ENCODE measurements around the gene CERS6. TPM values are rescaled to one million over a fixed set of nuclear protein-coding genes. Genes with fewer than 3 reads are reported as not detected.

CERS6 gene
- total RNA-seq, 2 experiments from 2014 or later: 11.9 to 12.2 TPM

GRCh38 chr2:168452781-168453180 lies 3.3 kb upstream of the CERS6 start:
- Mint-ChIP-seq H3K4me3 (no peak overlapping the region), H3K27ac (no peak overlapping the region), H3K9me3 (peaks cover 3% of the 10 kb centered on the region), H3K36me3 (peaks cover 3% of the 10 kb centered on the region), H3K27me3 (no peaks in the 10 kb centered on the region), H3K4me1 (peaks cover 7% of the 10 kb centered on the region)
- DNase-seq (no peak), ATAC-seq (ENCODE audit: low read depth) (no peak)
- POLR2A ChIA-PET: no interaction called here

DNA sequence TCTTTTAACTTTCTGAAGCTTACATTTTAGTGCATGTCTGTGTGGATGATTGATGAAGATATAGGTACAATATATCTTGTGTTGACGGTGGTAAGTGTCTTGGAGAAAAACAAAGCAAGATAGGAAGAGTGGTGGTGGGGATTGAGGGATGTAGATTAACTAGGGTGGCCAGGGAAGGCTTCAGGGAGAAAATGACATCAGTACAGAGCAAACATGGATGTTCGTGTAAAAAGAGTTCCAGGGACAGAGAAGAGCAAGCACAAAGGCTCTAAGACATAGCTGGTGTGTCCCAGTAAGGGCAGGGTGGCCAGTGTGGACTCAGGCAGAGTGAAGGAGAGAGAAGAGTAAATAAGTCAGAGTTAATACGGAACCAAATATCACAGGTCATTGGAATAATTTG lies 2.7 kb upstream of the CERS6 start:
- Mint-ChIP-seq H3K27me3 (no peaks in the 10 kb centered on the region), H3K4me3 (no peak overlapping the region), H3K27ac (no peak overlapping the region), H3K9me3 (no peaks in the 10 kb centered on the region), H3K36me3 (peaks cover 1% of the 10 kb centered on the region), H3K4me1 (peaks cover 14% of the 10 kb centered on the region)
- ATAC-seq (ENCODE audit: low read depth): no peak
- POLR2A ChIA-PET: no interaction called here
- DNase-seq: no peak

GRCh38 chr2:168454737-168455644 lies 1.1 kb upstream of the CERS6 start:
- Mint-ChIP-seq H3K9me3 (no peaks in the 10 kb centered on the region), H3K27ac (no peak overlapping the region), H3K4me3 (no peak overlapping the region), H3K36me3 (peaks cover 3% of the 10 kb centered on the region), H3K4me1 (peaks cover 24% of the 10 kb centered on the region), H3K27me3 (no peaks in the 10 kb centered on the region)
- DNase-seq (no peak), ATAC-seq (ENCODE audit: low read depth) (no peak)
- POLR2A ChIA-PET: interaction anchor here (1.0 to 1.8 kb wide), 4 partner anchors 9 to 302 kb away, joined by 3 to 12 read pairs (median 6); no protein-coding TSS in a partner anchor

- Mint-ChIP-seq H3K4me1 (peaks cover 32% of the 10 kb centered on the region), H3K4me3 (no peak overlapping the region), H3K27me3 (no peaks in the 10 kb centered on the region), H3K36me3 (peaks cover 9% of the 10 kb centered on the region), H3K9me3 (no peaks in the 10 kb centered on the region), H3K27ac (peak overlapping the region; percentile 65)
- POLR2A ChIA-PET: interaction anchor here (0.8 to 1.8 kb wide), 6 partner anchors 10 to 300 kb away, joined by 3 to 12 read pairs (median 5); no protein-coding TSS in a partner anchor
- peak; percentile 71 for DNase-seq
- ATAC-seq (ENCODE audit: low read depth): peak; percentile 34
These were observed 583 bp downstream of the CERS6 start for GRCh38 chr2:168456521-168457189.

DNA sequence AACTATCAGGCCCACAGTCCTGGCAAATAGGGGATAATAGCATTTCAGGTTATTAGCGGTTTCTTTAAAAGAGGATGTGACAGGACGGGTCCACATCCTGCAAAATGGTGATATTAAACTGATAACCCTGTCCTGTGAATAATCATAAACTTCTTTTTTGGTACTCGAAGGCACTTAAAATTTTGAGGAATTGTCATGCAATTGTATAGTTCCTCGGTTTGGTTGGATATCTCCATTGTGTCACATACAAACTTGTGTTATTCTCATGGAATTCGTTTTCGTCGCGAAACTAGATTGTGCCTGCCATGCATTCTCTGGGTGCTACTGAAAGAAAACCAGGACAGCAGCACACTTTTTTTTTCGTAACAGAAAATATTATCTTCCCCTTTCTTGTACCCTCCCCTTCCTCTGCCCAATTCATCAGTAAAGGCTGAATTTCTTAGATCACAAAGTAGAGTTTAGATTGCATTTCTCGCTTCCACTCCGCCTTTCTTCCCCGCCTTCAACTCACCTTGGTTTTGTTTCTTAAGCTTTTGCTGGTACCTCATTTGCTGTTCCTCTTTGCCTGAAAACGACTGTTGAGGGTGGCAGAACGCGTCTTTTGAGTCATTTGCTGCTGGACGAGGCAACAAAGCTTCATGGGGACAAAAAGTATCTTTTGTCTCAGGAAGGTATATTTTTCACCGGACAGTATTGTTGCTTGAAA lies 1.3 kb downstream of the CERS6 start:
- Mint-ChIP-seq H3K36me3 (peaks cover 15% of the 10 kb centered on the region), H3K4me3 (no peak overlapping the region)

GRCh38 chr2:168458139-168458538 lies 2.1 kb downstream of the CERS6 start:
- POLR2A ChIA-PET: interaction anchor here (0.9 kb wide), 1 partner anchor 32 kb away, joined by 4 read pairs; no protein-coding TSS in a partner anchor
- Mint-ChIP-seq H3K36me3 (peaks cover 19% of the 10 kb centered on the region), H3K4me3 (no peak overlapping the region), H3K27me3 (no peaks in the 10 kb centered on the region), H3K27ac (peak overlapping the region; percentile 1), H3K9me3 (no peaks in the 10 kb centered on the region), H3K4me1 (peaks cover 34% of the 10 kb centered on the region)
- no peak for DNase-seq
- no peak for ATAC-seq (ENCODE audit: low read depth)

More for the DNA sequence above, 1.3 kb downstream of the CERS6 start:
- Mint-ChIP-seq H3K9me3 (no peaks in the 10 kb centered on the region), H3K27me3 (no peaks in the 10 kb centered on the region), H3K27ac (peak overlapping the region; percentile 65), H3K4me1 (peaks cover 34% of the 10 kb centered on the region)
- DNase-seq (no peak), ATAC-seq (ENCODE audit: low read depth) (no peak)
- POLR2A ChIA-PET: interaction anchor here (0.9 kb wide), 1 partner anchor 33 kb away, joined by 4 read pairs; no protein-coding TSS in a partner anchor

- no peaks in the 10 kb centered on the region for H3K27me3 Mint-ChIP-seq
- no peaks in the 10 kb centered on the region for H3K9me3 Mint-ChIP-seq
- peaks cover 34% of the 10 kb centered on the region for H3K4me1 Mint-ChIP-seq
- DNase-seq (no peak), ATAC-seq (ENCODE audit: low read depth) (no peak)
- POLR2A ChIA-PET: no interaction called here
- no peak overlapping the region for H3K4me3 Mint-ChIP-seq
- no peak overlapping the region for H3K27ac Mint-ChIP-seq
- peaks cover 19% of the 10 kb centered on the region for H3K36me3 Mint-ChIP-seq
These were observed 3.2 kb downstream of the CERS6 start for GRCh38 chr2:168459256-168459655.

DNA sequence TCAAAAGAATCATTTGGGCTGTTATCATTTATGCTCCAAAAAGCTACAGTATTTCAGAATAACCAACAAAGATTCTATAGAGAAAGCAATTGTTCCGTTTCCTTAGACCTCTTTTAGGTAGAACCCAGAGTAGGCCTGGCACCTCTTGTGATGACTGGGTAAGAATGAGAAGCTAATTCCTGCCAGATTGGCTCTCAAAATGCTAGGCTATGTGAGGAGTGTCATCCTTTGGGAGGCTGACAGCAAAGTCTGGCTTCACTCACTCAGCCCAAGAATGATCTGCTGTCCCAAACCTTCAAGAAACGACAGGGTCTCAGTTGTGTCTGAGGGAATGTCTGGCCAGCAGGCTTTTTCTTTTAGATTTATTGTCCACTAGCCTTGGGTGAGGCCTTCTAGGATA lies 4.5 kb downstream of the CERS6 start:
- Mint-ChIP-seq H3K27ac (no peak overlapping the region), H3K4me3 (no peak overlapping the region), H3K36me3 (peaks cover 25% of the 10 kb centered on the region), H3K27me3 (no peaks in the 10 kb centered on the region), H3K4me1 (peaks cover 46% of the 10 kb centered on the region), H3K9me3 (no peaks in the 10 kb centered on the region)
- ATAC-seq (ENCODE audit: low read depth) (no peak), DNase-seq (no peak)
- POLR2A ChIA-PET: no interaction called here

- Mint-ChIP-seq H3K36me3 (peaks cover 25% of the 10 kb centered on the region), H3K27me3 (no peaks in the 10 kb centered on the region), H3K4me3 (no peak overlapping the region), H3K9me3 (no peaks in the 10 kb centered on the region), H3K4me1 (peaks cover 53% of the 10 kb centered on the region), H3K27ac (no peak overlapping the region)
- POLR2A ChIA-PET: no interaction called here
- no peak for DNase-seq
- no peak for ATAC-seq (ENCODE audit: low read depth)
These were observed 5.3 kb downstream of the CERS6 start for GRCh38 chr2:168461178-168461941.

GRCh38 chr2:168461942-168462331 lies 5.9 kb downstream of the CERS6 start:
- Mint-ChIP-seq H3K4me3 (no peak overlapping the region), H3K4me1 (peaks cover 59% of the 10 kb centered on the region), H3K9me3 (no peaks in the 10 kb centered on the region), H3K27ac (no peak overlapping the region), H3K27me3 (no peaks in the 10 kb centered on the region), H3K36me3 (peaks cover 25% of the 10 kb centered on the region)
- POLR2A ChIA-PET: no interaction called here
- ATAC-seq (ENCODE audit: low read depth) (no peak), DNase-seq (no peak)

GRCh38 chr2:168462543-168463045 lies 6.5 kb downstream of the CERS6 start:
- H3K27ac Mint-ChIP-seq: no peak overlapping the region
- POLR2A ChIA-PET: no interaction called here
- H3K4me3 Mint-ChIP-seq: no peak overlapping the region
- peaks cover 64% of the 10 kb centered on the region for H3K4me1 Mint-ChIP-seq
- DNase-seq (no peak), ATAC-seq (ENCODE audit: low read depth) (no peak)
- H3K27me3 Mint-ChIP-seq: no peaks in the 10 kb centered on the region
- no peaks in the 10 kb centered on the region for H3K9me3 Mint-ChIP-seq
- peaks cover 25% of the 10 kb centered on the region for H3K36me3 Mint-ChIP-seq

- peak overlapping the region; percentile 35 for H3K4me3 Mint-ChIP-seq
- POLR2A ChIA-PET: interaction anchor here (1.8 kb wide), 1 partner anchor 9 kb away, joined by 5 read pairs; the partner anchor contains the start of gene CERS6
- H3K36me3 Mint-ChIP-seq: peaks cover 23% of the 10 kb centered on the region
- H3K27ac Mint-ChIP-seq: peak overlapping the region; percentile 17
- no peaks in the 10 kb centered on the region for H3K9me3 Mint-ChIP-seq
- no peaks in the 10 kb centered on the region for H3K27me3 Mint-ChIP-seq
- peak; percentile 28 for ATAC-seq (ENCODE audit: low read depth)
- H3K4me1 Mint-ChIP-seq: peaks cover 64% of the 10 kb centered on the region
- DNase-seq: no peak
These were observed 9.5 kb downstream of the CERS6 start for GRCh38 chr2:168465594-168465993.

All from activated naive CD8-positive, alpha-beta T cell treated with anti-CD3 and anti-CD28 coated beads, Interleukin-2, amount 10 ng/mL, durations not matched to agents 7 days and 5 days (primary cell).